ENCODE measurements around the gene OR4D5.

The OR4D5 gene

DNA sequence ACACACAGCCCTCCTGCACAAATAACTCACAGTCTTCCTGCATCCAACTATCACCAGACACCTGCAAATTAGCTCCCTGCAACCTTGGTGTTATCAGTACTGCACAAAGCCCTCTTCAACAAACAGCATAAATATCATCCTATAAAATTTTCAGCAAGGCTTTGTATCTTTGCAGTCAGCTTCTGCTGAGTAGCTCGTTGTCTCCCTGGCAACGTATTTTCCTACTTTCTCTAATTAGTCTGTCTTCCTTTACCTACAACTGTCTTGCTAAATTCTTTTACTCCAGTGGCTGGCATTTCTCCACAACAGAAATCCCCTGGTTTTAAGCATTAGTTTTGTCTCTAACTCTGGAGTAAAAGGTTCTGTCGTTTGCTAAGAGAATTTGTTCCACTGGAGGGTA is 33.6 kb upstream of the OR4D5 start:
- no peaks in the 10 kb centered on the region for H3K9me2 ChIP-seq (replicated peaks; ENCODE audit: insufficient read depth, low read length)
- no peak overlapping the region for H3K4me2 ChIP-seq (ENCODE audit: low read depth, low read length, poor library complexity, severe bottlenecking)
- no peak overlapping the region for H2AFZ ChIP-seq (ENCODE audit: low read depth, low read length, severe bottlenecking)
- no peak overlapping the region for H3K4me3 ChIP-seq (ENCODE audit: insufficient read depth, low read length, poor library complexity, severe bottlenecking)
- no peaks in the 10 kb centered on the region for H3F3A ChIP-seq (ENCODE audit: insufficient read depth)
- no peak overlapping the region for H3K27ac ChIP-seq (ENCODE audit: low read depth, low read length)
- no peaks in the 10 kb centered on the region for H3K9me3 ChIP-seq (ENCODE audit: insufficient read depth, low read length)
- H4K20me1 ChIP-seq (ENCODE audit: low read depth, low read length): no peaks in the 10 kb centered on the region
- H3K9ac ChIP-seq (ENCODE audit: low read length): no peak overlapping the region
- TF ChIP-seq CTCF (IDR thresholded peaks at IDR 0.05; ENCODE audit: insufficient read depth, low read length, poor library complexity, severe bottlenecking): no peak
- TF ChIP-seq EZH2phosphoT487 (conservative IDR thresholded peaks at IDR 0.05; ENCODE audit: low read length): no peak
- no peaks in the 10 kb centered on the region for H3K36me3 ChIP-seq (ENCODE audit: low read length)
- H3K27me3 ChIP-seq (ENCODE audit: low read length): no peaks in the 10 kb centered on the region
- no peaks in the 10 kb centered on the region for H3K79me2 ChIP-seq (ENCODE audit: insufficient read depth, low read length)

DNA sequence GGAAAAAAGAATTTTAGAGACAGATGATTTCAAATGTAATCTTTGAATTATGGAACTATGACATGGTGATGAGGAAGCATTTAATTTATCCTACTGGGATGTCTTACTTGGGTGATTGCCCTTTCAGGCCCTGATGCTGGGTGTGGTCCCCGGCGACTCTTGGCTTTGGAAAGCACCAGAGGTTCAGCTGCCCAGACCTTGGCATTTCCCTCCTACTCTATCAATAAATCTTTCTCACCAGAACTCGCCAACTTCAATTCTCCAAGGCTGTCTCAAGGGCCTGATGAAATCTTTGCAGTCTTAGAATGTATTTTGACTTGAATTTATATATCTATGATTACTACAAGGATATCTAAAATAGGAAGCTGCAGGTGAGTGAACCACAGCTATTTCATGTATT is 18.5 kb upstream of the OR4D5 start:
- no peaks in the 10 kb centered on the region for H3K9me3 ChIP-seq (ENCODE audit: insufficient read depth, low read length)
- H3K27me3 ChIP-seq (ENCODE audit: low read length): no peaks in the 10 kb centered on the region
- no peaks in the 10 kb centered on the region for H3K79me2 ChIP-seq (ENCODE audit: insufficient read depth, low read length)
- H3K36me3 ChIP-seq (ENCODE audit: low read length): no peaks in the 10 kb centered on the region
- H4K20me1 ChIP-seq (ENCODE audit: low read depth, low read length): no peaks in the 10 kb centered on the region
- H3F3A ChIP-seq (ENCODE audit: insufficient read depth): no peaks in the 10 kb centered on the region
- H3K9ac ChIP-seq (ENCODE audit: low read length): no peak overlapping the region
- no peak overlapping the region for H3K4me2 ChIP-seq (ENCODE audit: low read depth, low read length, poor library complexity, severe bottlenecking)
- H3K27ac ChIP-seq (ENCODE audit: low read depth, low read length): no peak overlapping the region
- TF ChIP-seq CTCF (IDR thresholded peaks at IDR 0.05; ENCODE audit: insufficient read depth, low read length, poor library complexity, severe bottlenecking): no peak
- H2AFZ ChIP-seq (ENCODE audit: low read depth, low read length, severe bottlenecking): no peak overlapping the region
- H3K9me2 ChIP-seq (replicated peaks; ENCODE audit: insufficient read depth, low read length): no peaks in the 10 kb centered on the region
- no peak overlapping the region for H3K4me3 ChIP-seq (ENCODE audit: insufficient read depth, low read length, poor library complexity, severe bottlenecking)

GRCh38 chr11:123924027-123924426 is 15.4 kb upstream of the OR4D5 start:
- Histone ChIP-seq H4K20me1 (ENCODE audit: low read depth, low read length) (no peaks in the 10 kb centered on the region), H3K4me3 (ENCODE audit: insufficient read depth, low read length, poor library complexity, severe bottlenecking) (no peak overlapping the region), H3K9me2 (replicated peaks; ENCODE audit: insufficient read depth, low read length) (no peaks in the 10 kb centered on the region), H3K36me3 (ENCODE audit: low read length) (no peaks in the 10 kb centered on the region), H3K9me3 (ENCODE audit: insufficient read depth, low read length) (no peaks in the 10 kb centered on the region), H3F3A (ENCODE audit: insufficient read depth) (no peaks in the 10 kb centered on the region), H3K79me2 (ENCODE audit: insufficient read depth, low read length) (no peaks in the 10 kb centered on the region), H3K4me2 (ENCODE audit: low read depth, low read length, poor library complexity, severe bottlenecking) (no peak overlapping the region), H3K27me3 (ENCODE audit: low read length) (no peaks in the 10 kb centered on the region), H3K9ac (ENCODE audit: low read length) (no peak overlapping the region), H2AFZ (ENCODE audit: low read depth, low read length, severe bottlenecking) (no peak overlapping the region), H3K27ac (ENCODE audit: low read depth, low read length) (no peak overlapping the region)
- TF ChIP-seq EZH2phosphoT487 (conservative IDR thresholded peaks at IDR 0.05; ENCODE audit: low read length): no peak
- TF ChIP-seq CTCF (IDR thresholded peaks at IDR 0.05; ENCODE audit: insufficient read depth, low read length, poor library complexity, severe bottlenecking): no peak

DNA sequence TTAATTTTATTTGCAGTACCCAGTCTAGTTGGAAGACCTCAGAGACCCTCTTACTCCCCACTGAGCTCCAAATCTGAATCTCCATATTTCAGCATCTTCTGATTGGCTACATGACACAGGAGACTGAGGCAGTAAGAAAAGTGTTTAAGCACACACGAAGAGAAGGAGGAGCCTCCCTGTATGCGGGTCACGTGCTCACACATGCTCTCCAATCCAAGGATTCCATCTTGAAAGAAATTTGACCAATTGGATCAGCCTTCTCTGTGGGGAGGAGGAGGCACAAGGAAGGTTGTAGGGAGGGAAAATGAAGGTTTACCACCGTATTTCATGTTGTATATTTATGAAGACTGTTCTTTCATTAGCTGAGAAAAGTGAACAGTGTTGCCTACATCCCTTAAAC is 3.0 kb downstream of the OR4D5 start:
- Histone ChIP-seq H3K27me3 (ENCODE audit: low read length) (no peaks in the 10 kb centered on the region), H3K9ac (ENCODE audit: low read length) (no peak overlapping the region), H3K4me3 (ENCODE audit: insufficient read depth, low read length, poor library complexity, severe bottlenecking) (no peak overlapping the region), H3K36me3 (ENCODE audit: low read length) (no peaks in the 10 kb centered on the region), H3K4me2 (ENCODE audit: low read depth, low read length, poor library complexity, severe bottlenecking) (no peak overlapping the region), H3F3A (ENCODE audit: insufficient read depth) (no peaks in the 10 kb centered on the region), H3K27ac (ENCODE audit: low read depth, low read length) (no peak overlapping the region), H2AFZ (ENCODE audit: low read depth, low read length, severe bottlenecking) (no peak overlapping the region), H3K79me2 (ENCODE audit: insufficient read depth, low read length) (no peaks in the 10 kb centered on the region), H4K20me1 (ENCODE audit: low read depth, low read length) (no peaks in the 10 kb centered on the region), H3K9me3 (ENCODE audit: insufficient read depth, low read length) (no peaks in the 10 kb centered on the region), H3K9me2 (replicated peaks; ENCODE audit: insufficient read depth, low read length) (no peaks in the 10 kb centered on the region)
- no peak for TF ChIP-seq EZH2phosphoT487 (conservative IDR thresholded peaks at IDR 0.05; ENCODE audit: low read length)
- no peak for TF ChIP-seq CTCF (IDR thresholded peaks at IDR 0.05; ENCODE audit: insufficient read depth, low read length, poor library complexity, severe bottlenecking)

Data from SU-DHL-6 (cell line).